Measurements from ENCODE around the gene DUOXA2.
"Not testable (repeated sequence)": the region's sequence is repeated elsewhere in the genome, so short reads cannot be mapped to it uniquely, and the experiment has no call there.

Gene DUOXA2

DNA sequence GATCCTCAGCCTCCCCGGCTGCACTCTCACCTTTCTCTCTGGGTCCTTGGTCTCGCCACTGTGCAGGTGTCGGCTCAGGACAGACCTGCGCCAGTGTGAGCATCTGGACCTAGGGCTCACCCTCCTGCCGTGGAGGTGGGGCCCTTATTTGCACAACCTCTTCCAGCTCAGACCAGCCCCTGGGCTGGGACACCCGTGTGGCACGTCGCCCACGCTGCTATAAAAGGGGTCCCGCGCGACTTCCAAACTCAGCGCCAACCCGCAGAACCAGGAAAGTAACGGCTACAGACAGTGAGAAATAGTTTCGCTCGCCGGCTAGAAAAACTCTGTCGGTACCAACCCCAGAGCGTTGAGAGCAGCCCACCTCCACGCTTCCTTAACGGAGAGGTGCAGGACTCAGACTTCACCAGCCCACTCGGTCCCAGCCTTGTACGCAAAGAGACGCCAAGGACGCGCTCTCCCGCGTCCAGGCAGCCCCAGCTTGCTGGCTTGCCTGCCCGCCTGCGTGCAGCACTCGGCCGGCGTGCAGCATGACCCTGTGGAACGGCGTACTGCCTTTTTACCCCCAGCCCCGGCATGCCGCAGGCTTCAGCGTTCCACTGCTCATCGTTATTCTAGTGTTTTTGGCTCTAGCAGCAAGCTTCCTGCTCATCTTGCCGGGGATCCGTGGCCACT, at the start of gene DUOXA2, which contains the start of gene DUOX2:
Gene DUOXA2 (plus strand): TSS at position 251 of the 675 bp plus-strand sequence. CDS start 280 bp downstream, at position 531.
Gene DUOX2 (minus strand): TSS at position 97 of the 675 bp plus-strand sequence. CDS start 761 bp downstream, outside the sequence.
- no peak for DNase-seq (ENCODE audit: low read depth)

DNA sequence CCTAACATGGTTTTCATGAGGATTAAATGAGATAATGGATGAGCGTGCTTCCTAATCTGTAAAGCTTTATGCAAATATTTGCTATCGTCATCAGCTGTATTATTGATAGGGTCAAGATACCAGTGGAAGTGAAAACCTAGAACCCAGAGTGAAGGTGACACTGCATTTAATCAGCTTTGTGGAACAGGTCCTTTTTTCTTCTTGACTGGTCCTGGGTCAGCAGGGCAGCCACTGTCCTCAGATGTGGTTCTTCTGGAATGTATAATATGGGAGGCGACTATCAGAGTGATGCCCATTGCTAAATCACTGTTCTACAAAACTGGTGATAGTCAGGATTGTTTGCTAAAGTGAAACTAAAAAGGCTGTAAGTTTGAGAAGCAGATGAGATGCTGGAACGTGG, 49.7 kb upstream of the DUOXA2 start:
- no peak for DNase-seq (ENCODE audit: low read depth)

GRCh38 chr15:45069942-45070360, 44.2 kb upstream of the DUOXA2 start:
- DNase-seq (ENCODE audit: low read depth), result not testable (repeated sequence)

DNA sequence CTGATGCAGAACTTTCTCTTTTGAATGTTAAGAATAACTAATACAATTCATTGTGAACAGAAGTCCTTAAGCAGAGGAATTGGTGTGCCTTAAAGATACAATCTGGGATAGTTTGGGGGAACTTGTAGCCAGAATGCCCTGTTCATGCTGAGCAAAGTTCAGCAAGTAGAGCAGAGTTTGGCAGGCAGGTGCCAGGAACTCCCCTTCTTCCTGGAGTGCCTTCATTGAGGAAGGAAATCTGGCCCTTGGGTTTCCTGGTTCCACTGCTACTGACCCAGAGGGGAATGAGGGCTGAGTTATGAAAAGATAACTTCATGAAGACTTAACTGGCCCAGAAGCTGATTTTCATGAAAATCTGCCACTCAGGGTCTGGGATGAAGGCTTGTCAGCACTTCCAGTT, 40.5 kb upstream of the DUOXA2 start:
- DNase-seq (ENCODE audit: low read depth), result not testable (repeated sequence)

DNA sequence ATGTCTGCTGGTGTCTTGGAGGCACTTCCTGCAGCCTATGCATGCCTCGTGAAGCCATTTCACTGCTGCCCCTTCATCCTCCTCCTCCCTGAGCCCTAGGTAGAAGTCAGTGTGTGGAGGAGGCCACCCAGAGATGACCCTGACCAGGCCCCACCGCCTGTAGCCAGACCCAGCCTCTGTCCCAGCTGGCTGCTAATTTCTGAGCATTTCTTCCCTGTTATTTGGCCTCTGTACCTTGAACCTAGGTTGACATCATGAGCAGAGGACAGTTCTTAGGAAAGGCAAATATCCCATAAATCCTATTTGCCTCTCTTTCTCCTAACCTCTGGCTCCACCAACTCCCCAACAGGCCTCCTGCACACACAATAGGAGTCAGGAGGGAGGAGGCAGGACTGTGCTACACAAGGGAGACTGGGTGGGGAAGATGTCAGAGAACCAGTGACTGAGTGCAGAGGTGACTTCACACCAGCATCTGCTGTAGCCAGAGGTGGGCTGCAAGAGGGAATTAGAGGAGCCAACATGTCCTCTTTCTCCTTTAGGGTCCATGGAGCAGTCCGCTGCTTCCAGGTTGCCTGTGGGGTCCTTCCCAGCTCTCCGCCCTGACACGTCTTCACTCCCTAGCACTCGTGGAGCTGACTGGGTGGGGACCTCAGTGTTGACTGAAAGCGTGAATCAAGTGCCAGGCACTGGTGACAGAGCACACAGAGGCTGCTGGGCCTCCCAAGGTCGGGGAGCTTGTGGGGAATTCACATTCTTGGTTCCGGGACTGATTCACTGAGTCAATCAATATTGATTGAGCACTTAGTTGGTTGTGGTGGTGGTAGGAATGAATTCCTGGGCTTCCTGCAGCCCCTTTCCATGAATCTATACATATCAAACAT, 38.4 kb upstream of the DUOXA2 start:
- DNase-seq (ENCODE audit: low read depth), result not testable (repeated sequence)

DNA sequence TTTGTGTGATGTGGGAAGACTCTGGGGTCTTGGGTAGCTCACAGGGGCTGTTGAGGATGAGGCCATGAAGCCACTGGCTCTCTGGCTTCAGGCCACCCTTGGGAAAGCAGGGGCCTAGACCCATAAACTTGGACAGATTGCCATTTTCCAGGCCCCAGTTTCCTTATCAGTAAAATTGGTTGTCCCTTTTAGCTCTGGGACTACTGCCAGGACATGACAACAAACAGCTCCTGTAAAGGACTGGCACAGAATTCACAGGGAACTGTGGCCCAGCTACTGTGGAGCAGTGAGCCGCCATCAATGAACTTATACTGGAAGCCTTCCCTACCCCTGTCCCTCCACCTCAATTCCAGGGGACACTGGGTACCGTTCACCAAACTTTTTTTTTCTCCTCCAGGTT, 36.7 kb upstream of the DUOXA2 start:
- not testable (repeated sequence) for DNase-seq (ENCODE audit: low read depth)

DNA sequence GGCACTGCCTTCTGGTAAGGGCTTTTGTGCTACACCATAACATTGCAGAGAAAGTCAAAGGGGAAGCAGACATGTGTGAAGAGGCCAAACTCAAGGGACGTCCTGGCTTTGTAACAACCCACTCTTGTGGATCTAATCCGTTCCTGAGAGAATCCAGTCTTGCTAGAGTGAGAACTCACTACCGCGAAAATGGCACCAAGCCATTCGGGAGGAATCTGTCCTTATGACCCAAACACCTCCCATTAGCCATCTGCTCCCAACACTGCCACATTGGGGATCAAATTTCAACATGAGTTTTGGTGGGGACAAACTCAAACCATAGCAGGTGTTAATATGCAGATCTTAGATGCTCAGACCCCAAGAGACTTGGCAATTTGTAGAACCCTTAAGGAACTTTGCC, 34.9 kb upstream of the DUOXA2 start:
- DNase-seq (ENCODE audit: low read depth), result not testable (repeated sequence)

DNA sequence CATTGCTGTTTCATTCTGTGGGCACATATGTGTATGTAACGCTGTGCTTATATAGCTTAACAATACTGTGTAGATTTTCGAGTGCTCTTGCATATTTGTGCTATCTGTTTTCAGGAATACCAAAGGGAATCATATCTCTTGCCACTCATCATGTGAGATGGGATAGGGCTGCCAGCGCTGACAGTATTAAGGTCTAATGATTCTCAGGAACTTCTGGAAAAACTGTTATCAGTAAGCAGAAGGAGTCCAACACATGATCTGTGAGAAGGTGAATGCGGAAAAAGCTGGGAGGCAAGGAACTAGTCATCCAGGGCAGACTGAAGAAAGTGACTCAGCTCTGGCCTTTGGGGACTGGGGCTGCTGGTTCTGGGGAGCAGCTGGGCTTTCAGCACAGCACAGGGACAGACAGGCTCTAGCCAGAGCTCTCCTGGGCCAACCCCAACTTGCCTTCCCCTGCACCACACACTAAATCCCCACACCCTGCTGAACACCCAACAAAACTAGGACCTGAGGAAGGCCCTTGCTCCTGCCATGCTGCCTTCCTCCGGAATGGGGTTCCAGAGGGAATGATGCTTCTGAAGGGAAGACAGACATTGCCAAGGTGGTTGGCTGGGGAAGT, 34.4 kb upstream of the DUOXA2 start:
- not testable (repeated sequence) for DNase-seq (ENCODE audit: low read depth)

DNA sequence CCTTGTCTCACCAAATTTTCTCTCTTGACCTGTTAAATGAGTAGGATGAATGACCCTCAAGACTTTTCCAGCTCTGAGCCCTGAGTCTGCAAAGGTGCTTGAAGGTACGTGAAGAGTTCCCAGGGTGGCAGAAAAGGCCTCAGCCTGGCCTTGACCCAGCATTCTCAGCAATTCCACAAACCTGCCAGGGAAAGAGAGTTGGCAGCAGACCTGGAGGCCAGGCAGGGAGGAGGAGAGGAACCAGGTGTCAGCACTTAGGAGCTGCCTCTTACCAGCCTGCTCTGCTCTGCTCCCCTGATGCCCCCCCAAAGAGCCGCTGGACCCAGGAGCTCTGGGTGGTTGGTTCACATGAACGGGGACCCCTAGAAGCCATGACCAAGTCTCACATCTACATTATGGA, 33.5 kb upstream of the DUOXA2 start:
- DNase-seq (ENCODE audit: low read depth), result not testable (repeated sequence)

DNA sequence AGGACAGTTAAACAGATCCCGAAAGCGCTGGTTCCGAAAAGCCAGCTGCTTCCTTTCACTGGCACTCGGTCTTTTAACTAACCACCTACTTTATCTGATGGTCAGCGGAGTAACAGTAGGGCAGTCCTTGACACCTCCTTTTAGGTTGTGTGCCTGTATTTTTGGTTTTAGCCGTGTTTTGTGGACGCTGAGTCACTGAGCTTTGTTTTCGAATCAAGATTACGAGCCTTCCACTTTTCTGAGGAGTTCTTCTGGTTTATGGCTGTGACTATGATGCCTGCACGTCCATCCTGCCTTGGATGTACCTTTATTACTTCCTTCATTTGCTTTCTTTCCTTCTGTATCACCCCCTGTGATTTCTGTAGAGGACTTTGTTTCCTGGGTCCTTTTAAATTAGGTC, 31.7 kb upstream of the DUOXA2 start:
- not testable (repeated sequence) for DNase-seq (ENCODE audit: low read depth)

DNA sequence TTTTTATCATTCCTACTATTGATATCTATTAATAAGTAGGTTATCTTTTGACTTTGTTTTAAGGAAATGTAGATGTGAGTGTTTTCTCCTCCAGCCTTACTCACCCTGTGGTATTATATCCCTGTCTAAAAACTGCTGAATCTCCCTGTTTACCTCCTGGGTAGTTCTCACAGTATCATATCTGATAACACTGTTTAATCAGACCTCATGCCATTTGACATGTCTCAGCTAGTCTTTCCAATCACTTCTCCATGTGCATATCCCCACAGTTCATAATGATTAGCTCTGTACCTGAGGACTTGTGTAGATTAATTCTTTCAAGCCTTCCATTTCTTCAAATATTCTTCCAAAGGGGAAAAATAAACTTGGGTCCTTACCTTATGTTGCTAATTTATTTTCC, 30.9 kb upstream of the DUOXA2 start:
- DNase-seq (ENCODE audit: low read depth), result no peak

- no peak for DNase-seq (ENCODE audit: low read depth)
Observed at GRCh38 chr15:45084163-45084562, 30.0 kb upstream of the DUOXA2 start.

DNA sequence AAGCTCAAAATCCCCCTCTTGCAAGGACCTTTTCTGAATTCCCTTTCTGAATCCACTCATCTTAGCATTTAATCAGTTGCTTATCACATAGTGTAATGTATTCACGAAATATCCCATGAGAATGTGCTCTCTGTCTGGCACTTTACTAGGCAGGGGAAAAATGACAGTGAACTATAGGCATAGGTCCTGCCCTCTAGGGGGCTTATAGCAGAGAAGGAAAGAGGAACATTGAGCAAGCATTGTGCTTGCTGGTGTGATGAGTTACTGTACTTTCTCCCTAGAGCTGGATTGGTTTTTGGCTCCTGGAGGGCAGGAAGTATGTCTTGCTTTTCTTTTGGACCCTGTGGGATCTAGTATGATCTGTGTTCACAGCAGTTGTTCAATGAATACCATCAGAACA, 26.6 kb upstream of the DUOXA2 start:
- no peak for DNase-seq (ENCODE audit: low read depth)

GRCh38 chr15:45088801-45089711, 25.1 kb upstream of the DUOXA2 start:
- no peak for DNase-seq (ENCODE audit: low read depth)

GRCh38 chr15:45089712-45090373, 24.3 kb upstream of the DUOXA2 start:
- DNase-seq (ENCODE audit: low read depth), result no peak

DNA sequence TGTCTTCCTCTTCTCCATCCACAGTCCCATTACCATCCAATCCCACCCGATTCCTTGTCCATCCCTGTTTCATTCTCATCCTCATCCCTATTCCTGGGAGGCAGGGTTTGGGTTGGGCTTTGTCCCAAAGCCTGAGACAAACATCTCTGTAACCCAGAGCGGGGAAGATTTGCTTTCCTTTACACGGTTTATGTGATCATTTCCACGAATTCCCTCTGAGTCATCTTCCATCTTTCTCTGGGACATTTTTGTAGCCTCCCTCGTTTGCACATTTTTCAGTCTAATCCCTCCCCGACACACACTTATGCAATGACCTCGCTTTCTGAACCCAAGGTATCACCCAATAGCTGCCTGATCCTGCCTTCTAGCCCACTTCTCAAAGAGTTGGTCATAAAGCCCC, 23.0 kb upstream of the DUOXA2 start:
- no peak for DNase-seq (ENCODE audit: low read depth)

DNA sequence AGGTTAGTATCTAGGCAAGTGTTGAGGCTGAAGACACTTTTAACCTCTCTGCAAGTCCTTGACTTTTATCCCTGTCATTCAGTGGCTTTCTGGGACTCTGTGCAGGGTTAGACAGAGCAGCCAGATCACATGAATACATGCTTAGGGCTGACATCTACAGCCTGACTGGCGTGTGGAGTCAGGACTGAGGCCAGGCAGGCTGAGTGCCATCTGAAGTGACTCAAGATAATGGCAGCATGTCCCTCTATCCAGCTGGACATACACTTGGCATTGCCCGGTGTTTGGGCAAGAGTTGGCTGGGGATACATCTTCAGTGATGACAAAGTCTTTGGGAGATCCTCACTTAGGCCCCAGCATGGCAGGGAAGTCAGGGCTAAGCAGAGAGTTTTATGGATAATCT, 22.6 kb upstream of the DUOXA2 start:
- DNase-seq (ENCODE audit: low read depth), result no peak

GRCh38 chr15:45093013-45093412, 21.1 kb upstream of the DUOXA2 start:
- DNase-seq (ENCODE audit: low read depth), result no peak

DNA sequence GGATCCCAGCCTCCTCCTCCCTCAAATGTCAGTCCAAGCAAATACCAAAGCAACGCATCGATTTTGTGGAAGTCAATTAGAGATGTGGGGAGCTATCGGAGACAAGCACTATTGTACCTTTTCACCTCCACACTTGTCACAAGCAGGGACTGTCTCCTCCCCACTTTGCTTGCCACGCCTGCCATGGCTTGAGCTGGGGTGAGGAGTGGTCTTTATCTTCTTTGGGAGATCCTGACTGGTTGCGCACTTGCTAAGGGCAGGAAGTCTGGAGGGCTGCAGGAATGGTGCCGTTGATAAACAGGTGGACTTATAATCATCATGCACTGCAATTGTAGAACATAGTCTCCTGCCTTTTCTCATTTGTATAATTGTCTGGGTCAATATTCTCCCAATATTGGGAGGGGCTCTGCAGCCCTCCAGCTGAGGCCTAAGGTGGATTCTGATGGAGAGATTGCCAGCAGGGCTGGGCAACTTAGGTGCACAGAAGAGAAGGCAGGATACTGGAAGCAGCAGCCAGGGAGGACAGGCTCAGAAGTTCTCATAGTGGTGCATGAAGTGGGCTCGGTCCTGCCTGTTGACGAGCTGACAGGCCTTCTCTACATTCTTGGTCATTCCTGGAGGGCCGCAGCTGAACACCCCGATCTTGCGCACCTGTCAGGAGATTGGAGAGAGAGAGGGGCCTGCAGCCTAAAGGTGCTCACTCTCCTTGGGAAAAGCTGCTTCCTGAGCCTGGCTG, 20.3 kb upstream of the DUOXA2 start:
- DNase-seq (ENCODE audit: low read depth), result no peak

- no peak for DNase-seq (ENCODE audit: low read depth)
Observed at GRCh38 chr15:45094358-45094730, 19.8 kb upstream of the DUOXA2 start.
